ENCODE measurements around the gene SPNS3.

DNA sequence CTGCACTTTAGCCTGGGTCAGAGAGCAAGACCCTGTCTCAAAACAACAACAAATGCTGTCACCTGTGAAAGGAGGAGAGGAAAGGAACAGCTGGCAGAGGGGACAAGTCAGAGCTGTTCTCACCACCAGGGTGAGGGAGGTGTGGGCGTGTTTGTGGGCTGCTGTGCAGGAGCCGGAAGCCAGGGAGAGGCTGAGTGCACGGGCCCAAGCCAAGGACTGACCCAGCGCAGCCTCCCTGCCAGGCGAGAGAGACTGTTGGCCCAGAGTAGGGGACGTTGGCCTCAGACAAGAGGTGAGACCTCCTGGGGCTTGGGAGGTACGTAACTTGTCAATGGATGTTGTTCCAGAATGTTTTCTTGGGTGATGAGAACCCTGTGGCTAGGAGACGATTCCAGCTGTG lies 75.7 kb downstream of the SPNS3 start:
- TF ChIP-seq, protein P1, sequence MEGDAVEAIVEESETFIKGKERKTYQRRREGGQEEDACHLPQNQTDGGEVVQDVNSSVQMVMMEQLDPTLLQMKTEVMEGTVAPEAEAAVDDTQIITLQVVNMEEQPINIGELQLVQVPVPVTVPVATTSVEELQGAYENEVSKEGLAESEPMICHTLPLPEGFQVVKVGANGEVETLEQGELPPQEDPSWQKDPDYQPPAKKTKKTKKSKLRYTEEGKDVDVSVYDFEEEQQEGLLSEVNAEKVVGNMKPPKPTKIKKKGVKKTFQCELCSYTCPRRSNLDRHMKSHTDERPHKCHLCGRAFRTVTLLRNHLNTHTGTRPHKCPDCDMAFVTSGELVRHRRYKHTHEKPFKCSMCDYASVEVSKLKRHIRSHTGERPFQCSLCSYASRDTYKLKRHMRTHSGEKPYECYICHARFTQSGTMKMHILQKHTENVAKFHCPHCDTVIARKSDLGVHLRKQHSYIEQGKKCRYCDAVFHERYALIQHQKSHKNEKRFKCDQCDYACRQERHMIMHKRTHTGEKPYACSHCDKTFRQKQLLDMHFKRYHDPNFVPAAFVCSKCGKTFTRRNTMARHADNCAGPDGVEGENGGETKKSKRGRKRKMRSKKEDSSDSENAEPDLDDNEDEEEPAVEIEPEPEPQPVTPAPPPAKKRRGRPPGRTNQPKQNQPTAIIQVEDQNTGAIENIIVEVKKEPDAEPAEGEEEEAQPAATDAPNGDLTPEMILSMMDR (IDR thresholded peaks at IDR 0.05) = no peak
- TF ChIP-seq POLR2AphosphoS5 (IDR thresholded peaks at IDR 0.05) = no peak

All from gastroesophageal sphincter (tissue), 3 donors.